Gastroesophageal sphincter (tissue), 3 donors: ENCODE data around the gene DYNC1LI1.

Source experiments
- CTCF ChIP-seq, 4 experiments: fragments of 200-600 bp in 2 of 4; fragments of 450-650 bp in 2 of 4; sonication (generic) in 1 of 4; IDR thresholded peaks; one replicate each; pipeline ENCODE4 v1.5.1; 2017 to 2019; ENCODE audit warnings: antibody characterized with exemption in 4 of 4, mild to moderate bottlenecking in 2 of 4, moderate library complexity in 2 of 4
- EP300 ChIP-seq: sonication (generic); formaldehyde crosslinking; IDR thresholded peaks from one replicate; pipeline ENCODE4 v1.6.1; 2017; ENCODE audit warnings: antibody characterized with exemption, mild to moderate bottlenecking
- POLR2A ChIP-seq, 2 donors: fragments of 450-650 bp; IDR thresholded peaks; one replicate each; pipeline ENCODE4 v1.6.1; 2017; ENCODE audit warnings: antibody characterized with exemption in 2 of 2, mild to moderate bottlenecking in 2 of 2, moderate library complexity in 1 of 2
- POLR2AphosphoS5 ChIP-seq: sonication (generic); formaldehyde crosslinking; IDR thresholded peaks from one replicate; pipeline ENCODE4 v1.6.1; 2017; ENCODE audit warnings: antibody characterized with exemption

- no peak for TF ChIP-seq POLR2A (IDR thresholded peaks at IDR 0.05)
- no peak for TF ChIP-seq CTCF (IDR thresholded peaks at IDR 0.05)
- no peak for TF ChIP-seq POLR2AphosphoS5
- no peak for TF ChIP-seq EP300
Measured at GRCh38 chr3:32613183-32613582, 42.5 kb upstream of the DYNC1LI1 start.
